C4-2B (cell line): Measurements from ENCODE around the gene EEA1.
"Not testable (repeated sequence)": the region's sequence is repeated elsewhere in the genome, so short reads cannot be mapped to it uniquely, and the experiment has no call there.

ENCODE experiments used
- H3K27ac ChIP-seq: fragments of 450-650 bp; 2 replicates; pipeline ENCODE4 v1.5.1; 2017
- ZFX ChIP-seq: fragments of 450-650 bp; IDR thresholded peaks from 2 replicates; pipeline ENCODE4 v1.6.1; 2017
- TF ChIP-seq, protein P1 (sequence below): fragments of 450-650 bp; conservative IDR thresholded peaks from 2 replicates; pipeline ENCODE4 v1.5.1; 2017; ENCODE audit warnings: mild to moderate bottlenecking

EEA1 gene

DNA sequence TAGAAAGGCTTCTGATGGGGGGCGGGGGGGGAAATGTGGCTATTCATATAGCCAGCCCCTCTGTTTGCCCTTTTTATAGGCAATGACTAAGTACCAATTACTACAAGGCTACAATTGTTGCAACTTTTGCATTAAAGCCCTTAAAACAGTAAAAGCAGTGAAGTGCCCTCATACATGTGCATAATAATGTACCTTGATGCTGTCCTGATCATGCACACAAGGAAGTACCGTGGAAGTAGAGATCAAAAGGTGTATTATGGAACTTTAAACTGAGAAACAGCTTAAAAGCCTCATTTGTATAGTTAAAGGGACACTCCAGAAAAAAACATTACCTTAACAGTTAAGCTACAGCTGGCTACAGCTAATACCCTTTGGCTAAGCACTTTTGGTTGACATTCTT is 114.5 kb downstream of the EEA1 start:
- TF ChIP-seq ZFX: no peak
- TF ChIP-seq, protein P1, sequence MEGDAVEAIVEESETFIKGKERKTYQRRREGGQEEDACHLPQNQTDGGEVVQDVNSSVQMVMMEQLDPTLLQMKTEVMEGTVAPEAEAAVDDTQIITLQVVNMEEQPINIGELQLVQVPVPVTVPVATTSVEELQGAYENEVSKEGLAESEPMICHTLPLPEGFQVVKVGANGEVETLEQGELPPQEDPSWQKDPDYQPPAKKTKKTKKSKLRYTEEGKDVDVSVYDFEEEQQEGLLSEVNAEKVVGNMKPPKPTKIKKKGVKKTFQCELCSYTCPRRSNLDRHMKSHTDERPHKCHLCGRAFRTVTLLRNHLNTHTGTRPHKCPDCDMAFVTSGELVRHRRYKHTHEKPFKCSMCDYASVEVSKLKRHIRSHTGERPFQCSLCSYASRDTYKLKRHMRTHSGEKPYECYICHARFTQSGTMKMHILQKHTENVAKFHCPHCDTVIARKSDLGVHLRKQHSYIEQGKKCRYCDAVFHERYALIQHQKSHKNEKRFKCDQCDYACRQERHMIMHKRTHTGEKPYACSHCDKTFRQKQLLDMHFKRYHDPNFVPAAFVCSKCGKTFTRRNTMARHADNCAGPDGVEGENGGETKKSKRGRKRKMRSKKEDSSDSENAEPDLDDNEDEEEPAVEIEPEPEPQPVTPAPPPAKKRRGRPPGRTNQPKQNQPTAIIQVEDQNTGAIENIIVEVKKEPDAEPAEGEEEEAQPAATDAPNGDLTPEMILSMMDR: no peak
- no peak overlapping the region for H3K27ac ChIP-seq

DNA sequence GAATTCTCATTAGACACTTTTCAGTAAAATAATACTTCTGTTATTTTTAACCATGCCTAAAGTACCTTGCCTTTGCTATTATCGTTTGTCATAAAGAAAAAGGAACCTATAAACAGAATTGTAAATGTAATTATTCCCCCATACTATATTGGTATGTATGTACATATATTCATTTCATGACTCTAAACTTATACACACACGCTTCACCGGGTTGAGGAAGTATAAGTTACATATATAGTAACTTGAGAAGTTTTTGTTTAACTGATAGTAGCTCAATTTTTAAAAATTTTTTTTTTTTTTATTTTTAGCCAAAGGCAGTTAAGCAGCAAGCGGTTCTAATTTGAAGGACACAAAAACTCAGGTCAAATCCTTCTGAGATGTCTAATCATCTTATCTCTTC is 118.7 kb downstream of the EEA1 start:
- H3K27ac ChIP-seq: no peak overlapping the region
- no peak for TF ChIP-seq ZFX
- TF ChIP-seq, protein P1: no peak

DNA sequence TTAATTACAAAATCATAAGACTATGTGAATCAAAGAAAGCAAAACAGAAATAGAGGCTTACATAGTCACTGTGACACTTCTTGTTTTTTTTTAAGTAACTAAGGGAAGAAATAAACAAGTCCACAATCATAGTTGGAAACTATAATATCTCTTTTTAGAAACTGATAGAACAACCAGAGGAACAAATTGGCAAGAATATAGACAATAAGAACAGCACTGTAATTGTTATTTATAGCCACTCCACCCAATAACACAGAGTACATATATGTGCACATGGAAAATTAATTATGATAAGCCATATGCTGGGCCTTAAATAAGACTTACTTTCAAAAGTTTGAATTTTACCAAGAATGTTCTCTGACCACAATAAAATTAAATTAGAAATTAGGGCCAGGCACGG is 125.2 kb downstream of the EEA1 start:
- no peak for TF ChIP-seq ZFX
- TF ChIP-seq, protein P1: no peak
- H3K27ac ChIP-seq: no peak overlapping the region

DNA sequence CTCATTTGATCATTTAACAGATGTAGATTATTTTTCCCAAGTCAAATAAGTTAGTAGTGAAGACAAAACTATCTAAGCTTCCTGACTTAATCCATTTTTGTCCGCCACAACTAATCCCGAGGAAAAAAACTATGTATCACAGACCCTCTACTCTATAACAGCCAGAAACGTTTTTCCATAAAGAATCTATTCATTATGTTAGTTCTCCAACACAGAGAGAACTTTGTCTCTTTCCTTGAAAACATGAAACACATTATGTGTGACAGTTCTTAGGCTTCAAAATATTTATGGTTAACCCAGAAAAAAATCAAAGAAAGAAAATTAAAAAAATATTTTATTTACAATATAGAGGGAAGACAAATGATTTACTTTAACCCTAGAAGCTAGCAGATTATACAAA is 126.2 kb downstream of the EEA1 start:
- no peak overlapping the region for H3K27ac ChIP-seq
- TF ChIP-seq, protein P1: no peak
- no peak for TF ChIP-seq ZFX

DNA sequence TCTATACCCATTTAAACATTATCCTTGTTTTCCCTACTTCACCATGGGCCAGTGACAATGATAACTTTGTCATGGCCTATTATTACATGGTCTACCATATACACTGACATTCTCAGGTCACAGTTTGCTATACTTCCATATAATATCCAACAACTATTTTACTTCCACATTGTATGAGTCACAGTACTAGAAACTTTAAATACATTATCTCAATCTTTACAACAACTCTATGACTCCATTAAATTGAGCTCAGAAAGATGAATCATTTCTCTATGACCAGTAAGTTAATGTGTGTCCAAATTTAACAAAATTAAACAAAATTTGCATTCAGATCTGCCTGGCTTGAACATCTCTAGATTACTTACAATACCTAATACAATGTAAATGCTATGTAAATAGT is 132.4 kb downstream of the EEA1 start:
- TF ChIP-seq ZFX: no peak
- TF ChIP-seq, protein P1: no peak
- no peak overlapping the region for H3K27ac ChIP-seq

DNA sequence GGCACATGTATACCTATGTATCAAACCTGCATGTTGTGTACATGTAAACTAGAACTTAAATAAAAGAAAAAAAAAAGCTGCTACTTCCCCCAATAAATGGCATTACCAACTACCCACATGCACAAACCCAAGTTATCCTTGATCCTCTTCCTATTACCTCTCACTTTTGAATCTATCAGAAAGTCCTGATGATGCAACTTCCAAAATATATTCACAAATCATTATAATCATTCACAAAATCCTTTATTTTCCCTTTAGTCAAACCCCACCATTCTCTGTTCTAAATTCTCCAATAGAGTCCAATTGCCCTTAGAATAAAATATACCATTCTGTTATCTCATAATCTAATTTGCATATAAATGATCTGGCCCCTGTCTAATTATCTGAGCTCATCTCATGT is 134.3 kb downstream of the EEA1 start:
- H3K27ac ChIP-seq: no peak overlapping the region
- TF ChIP-seq ZFX: no peak
- TF ChIP-seq, protein P1: no peak

DNA sequence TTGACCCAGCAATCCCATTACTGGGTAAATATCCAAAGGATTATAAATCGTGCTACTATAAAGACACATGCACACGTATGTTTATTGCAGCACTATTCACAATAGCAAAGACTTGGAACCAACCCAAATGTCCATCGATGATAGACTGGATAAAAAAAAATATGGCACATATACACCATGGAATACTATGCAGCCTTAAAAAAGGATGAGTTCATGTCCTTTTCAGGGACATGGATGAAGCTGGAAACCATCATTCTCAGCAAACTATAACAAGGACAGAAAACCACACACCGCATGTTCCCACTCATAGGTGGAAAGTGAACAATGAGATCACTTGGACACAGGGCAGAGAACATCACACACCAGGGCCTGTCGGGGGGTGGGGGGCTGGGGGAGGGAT is 134.7 kb downstream of the EEA1 start:
- H3K27ac ChIP-seq: not testable (repeated sequence)

DNA sequence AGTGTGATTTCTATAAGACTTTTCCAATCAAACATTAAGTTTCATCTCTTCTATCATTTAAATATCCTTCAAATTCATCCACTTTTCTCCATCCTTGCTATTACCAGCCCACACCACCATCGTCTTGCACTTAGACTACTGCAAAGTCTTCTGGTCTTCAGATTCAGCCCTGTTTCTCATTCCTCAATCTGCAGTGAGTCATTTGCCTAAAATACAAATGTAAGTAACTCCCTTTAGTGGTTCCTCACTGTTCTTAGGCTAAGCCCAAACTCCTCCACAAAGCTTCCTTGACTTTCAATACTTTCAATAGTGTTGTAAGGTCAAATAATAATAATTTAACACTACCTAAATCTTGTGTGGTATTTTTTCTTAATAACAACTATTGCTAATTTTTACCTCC is 143.1 kb downstream of the EEA1 start:
- H3K27ac ChIP-seq: no peak overlapping the region
- TF ChIP-seq ZFX: no peak

DNA sequence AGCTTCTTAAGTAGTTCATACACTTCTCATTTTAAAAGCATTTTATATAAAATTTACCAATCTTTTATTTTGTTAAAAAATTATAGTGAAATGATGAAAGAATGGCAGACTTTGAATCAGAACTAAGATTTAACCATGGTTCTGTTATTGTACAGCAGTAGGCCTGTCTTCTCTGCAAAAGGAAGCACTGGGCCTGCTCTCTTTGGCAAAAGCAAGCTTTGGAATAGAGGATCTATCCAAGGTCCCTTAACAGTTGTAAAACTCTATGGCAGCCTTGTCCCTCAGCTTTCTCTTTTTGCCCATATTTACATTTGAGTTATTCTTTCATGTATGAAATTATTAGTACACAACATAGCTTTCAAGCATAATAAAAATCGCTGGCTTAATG is 143.5 kb downstream of the EEA1 start:
- H3K27ac ChIP-seq: no peak overlapping the region
- TF ChIP-seq ZFX: no peak
- TF ChIP-seq, protein P1: no peak
